ENCODE data around the gene TSSK2.

- no peak for TF ChIP-seq CTCF (conservative IDR thresholded peaks at IDR 0.05; ENCODE audit: low read depth in 2 of 2)
- no peak for TF ChIP-seq EZH2phosphoT487 (IDR thresholded peaks at IDR 0.05; ENCODE audit: unreplicated experiment)
- TF ChIP-seq ZNF114 (CRISPR knock-in tag; IDR thresholded peaks at IDR 0.05), result no peak
- TF ChIP-seq REST (IDR thresholded peaks at IDR 0.05; ENCODE audit: unreplicated experiment), result no peak
- no peak for TF ChIP-seq POLR2AphosphoS5 (IDR thresholded peaks at IDR 0.05; ENCODE audit: low read depth)
Measured at GRCh38 chr22:19124377-19124776, 6.7 kb upstream of the TSSK2 start.

All from GM23338 (cell line).